Hair follicular keratinocyte (primary cell): ENCODE data around the gene UCN3. TPM values are rescaled to one million over a fixed set of nuclear protein-coding genes. Genes with fewer than 3 reads are reported as not detected.

Source experiments
- total RNA-seq: library from RNA; depleted of rRNA; stranded (reverse); fragments of >200 nt; gene quantifications from 2 replicates; pipeline ENCODE4 v1.2.3, GENCODE V29; 2015

The UCN3 gene, protein sequence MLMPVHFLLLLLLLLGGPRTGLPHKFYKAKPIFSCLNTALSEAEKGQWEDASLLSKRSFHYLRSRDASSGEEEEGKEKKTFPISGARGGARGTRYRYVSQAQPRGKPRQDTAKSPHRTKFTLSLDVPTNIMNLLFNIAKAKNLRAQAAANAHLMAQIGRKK
- total RNA-seq: not detected in 2 replicates

DNA sequence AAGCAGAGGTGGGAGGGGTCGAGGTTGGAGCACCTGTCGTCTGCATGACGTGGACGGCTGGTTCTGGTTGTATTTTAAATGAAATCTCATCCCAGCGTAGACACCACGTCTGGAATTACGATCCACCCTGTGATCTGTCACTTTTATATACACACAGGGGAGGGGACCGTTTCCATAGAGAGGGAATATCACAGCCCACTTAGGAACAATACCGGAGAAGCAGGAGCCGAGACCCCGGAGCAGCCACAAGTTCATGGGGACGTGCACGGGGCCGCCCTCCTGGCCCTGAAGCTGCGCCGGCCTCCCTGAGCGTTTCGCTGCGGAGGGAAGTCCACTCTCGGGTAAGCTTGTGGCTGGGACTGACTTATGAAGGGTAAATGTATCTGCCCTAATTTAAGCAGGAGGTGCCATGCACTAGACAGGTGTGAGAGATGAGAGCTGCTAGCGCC, at the start of gene UCN3:
Gene UCN3 (plus strand): TSS at position 77 of the 449 bp plus-strand sequence. CDS start 8,755 bp downstream, outside the sequence.

DNA sequence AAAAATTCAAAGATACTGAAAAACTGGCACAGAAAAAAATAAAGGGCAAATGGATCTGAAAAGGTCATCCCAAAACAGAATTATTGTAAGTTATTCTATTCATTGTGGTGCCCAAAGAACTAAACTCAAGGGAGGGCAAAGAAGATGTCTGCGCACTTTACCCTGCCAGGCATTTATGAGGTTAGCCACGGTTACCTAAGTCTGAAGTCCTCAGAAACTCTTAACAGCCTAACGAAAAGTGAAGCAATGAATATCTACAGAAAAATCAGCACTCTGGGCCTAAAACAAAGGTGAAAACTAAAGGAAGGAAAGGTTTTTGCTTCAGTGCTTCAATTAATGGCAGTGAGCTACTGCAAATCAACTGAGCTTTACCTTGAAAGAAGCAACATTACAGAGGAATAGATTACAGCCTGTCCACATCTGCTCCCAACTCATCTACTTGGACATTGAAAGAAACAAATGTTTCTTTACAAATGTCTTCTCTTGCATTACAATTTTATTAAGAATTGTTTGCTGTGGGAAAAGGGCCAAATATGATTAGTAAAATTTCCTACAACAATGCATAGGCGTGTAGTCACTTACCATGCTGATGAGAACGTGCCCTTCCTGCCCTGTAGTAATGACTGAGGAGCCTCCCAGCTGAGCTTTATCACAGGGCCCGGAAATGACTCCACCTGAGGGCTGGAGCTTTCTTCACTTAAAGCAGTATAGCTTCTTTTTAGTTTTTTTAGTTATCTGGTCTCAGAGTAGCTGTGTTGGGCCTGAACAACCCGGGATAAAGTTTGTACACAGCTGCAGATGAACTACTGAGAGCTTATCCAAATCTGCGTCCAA, 39.7 kb downstream of the UCN3 start, which contains the start of gene TUBAL3:
Gene TUBAL3 (minus strand): TSS at position 621 of the 834 bp plus-strand sequence. CDS start 36 bp downstream, at position 585.

DNA sequence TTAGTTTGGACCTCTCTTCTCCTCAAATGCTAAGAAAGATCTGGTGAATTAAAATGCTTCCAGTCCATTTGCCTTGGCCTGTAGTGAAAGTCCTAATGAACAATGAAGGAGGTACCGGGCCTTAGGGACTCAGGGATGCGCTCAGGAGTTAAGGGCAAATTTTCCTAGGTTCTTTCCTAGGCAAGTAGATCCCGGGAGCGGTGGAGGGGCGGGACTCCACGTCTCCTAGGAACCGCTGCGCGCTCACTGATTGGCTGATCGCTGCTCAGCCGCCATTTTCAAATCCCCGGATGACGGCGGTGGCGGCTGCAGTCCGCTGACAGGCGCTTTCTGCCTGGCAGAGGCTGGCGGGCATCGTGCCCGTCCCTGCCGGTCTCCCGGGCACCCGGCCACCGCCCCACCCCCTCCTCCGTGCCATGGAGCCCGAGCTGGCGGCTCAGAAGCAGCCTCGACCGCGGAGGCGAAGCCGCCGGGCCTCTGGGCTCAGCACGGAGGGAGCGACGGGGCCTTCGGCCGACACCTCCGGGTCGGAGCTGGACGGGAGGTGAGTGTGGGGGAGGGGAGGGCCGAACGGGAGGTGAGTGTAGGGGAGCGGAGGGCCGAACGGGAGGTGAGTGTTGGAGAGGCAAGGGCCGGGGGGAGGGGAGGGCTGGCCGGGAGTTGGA, 47.6 kb downstream of the UCN3 start, which contains the start of gene NET1:
Gene NET1 (plus strand): TSS at position 281 of the 665 bp plus-strand sequence. CDS start 136 bp downstream, at position 417.

Other genes with a start within 250 kb of the UCN3 start
- not detected in 2 replicates for gene AKR1C8, start 179.8 kb upstream of the UCN3 start, total RNA-seq
- not detected in 2 replicates for gene AKR1C4, start 168.1 kb upstream of the UCN3 start, total RNA-seq
- gene TUBAL3, start 39.9 kb downstream of the UCN3 start, total RNA-seq: 1.1 and 1.5 TPM in 2 replicates
- 164 and 185 TPM in 2 replicates for gene NET1, start 47.6 kb downstream of the UCN3 start, total RNA-seq
- not detected in 2 replicates for gene CALML5, start 134.6 kb downstream of the UCN3 start, total RNA-seq
- gene CALML3, start 160.0 kb downstream of the UCN3 start, total RNA-seq: 58.4 and 62.7 TPM in 2 replicates